GM18907 (cell line): ENCODE measurements around the gene ZMYND8.

Experiments used
- ATAC-seq: cut with Tn5 transposase; IDR thresholded peaks from one replicate; pipeline ENCODE4 v1.9.1; 2021; ENCODE audit warnings: mild to moderate bottlenecking, moderate library complexity; ENCODE audit not compliant: unreplicated experiment

ZMYND8 gene

DNA sequence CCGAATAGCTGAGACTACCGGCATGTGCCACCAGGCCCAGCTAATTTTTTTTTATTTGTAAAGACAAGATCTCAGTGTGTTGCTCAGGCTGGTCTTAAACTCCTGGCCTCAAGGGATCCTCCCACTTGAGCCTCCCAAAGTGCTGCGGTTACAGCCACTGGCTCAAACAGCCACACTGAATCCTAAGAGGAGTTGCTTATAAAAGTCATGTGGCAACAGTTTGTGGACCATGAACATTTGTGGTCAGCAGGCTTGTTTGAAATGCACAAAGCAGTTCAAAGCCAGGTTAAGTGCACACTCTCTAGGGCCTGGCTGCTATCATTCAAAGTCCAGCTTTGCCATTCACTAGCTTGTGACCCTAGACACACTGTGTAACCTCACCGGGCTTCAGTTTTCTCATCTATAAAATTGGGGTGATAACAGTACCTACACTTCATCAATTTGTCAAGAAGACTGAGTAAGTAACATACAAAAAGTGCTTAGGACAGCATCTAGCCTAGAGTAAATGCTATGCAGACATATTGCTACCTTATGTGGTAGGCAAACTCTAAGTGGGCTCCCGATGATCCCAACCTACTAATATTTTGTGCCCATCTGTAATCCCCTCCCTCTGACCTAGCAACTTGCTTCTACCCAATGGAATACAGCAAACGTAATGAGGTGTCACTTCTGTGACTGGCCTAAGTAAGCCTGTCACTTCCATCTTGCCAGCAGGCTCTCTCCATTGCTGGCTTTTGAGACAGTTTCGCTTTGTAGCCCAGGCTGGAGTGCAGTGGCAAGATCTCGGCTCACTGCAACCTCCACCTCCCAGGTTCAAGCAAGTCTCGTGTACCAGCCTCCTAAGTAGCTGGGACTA, 122.9 kb downstream of the ZMYND8 start:
- ATAC-seq, result no peak

DNA sequence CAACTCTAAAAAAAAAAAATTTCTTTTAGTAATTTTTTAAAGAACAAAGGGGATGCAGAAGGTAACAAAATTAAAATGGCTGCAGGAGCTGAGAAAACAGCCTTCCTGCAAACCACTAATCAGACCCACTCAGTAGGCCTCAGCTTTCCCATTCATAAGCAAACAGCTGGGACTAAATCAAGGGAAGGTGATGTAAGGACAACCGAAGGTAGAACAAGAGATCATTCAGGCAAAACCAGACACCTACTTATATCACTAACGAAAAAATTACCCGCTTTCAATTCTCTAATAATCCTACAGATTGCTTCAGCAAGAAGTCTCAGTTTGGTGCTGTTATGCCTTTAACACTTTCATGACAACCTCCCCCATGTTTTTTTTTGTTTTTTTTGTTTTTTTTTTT, 124.0 kb downstream of the ZMYND8 start:
- no peak for ATAC-seq

DNA sequence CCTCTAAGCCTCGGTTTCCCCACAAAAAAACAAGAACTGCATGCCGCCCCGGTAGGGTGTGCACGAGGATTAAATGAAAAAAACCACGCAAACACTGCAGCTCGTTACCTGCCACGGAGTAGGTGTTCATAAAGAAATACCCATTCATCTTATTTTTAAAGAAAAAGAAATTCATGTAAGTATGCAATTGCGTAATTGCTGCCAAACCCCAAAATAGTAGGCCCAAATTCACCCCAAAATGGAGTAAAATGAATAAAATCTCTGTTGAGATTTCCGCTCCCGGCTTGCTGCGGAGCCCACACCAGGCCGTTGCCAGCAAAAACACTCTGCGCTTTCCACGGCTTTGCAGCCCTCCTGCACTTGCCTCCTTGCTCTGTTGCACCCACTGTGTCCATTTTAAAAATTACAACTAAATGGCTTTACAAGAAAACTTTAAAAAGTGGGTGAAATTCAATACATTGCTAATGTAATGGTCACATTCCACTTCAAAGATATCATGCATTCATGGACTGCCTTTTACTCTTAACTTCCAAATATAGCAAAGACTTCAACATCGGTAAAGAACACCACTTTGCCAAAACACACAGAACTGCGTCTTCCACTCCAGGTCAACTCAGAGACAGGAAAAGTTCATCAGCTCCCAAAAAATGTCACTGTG, 125.0 kb downstream of the ZMYND8 start:
- ATAC-seq, result no peak

DNA sequence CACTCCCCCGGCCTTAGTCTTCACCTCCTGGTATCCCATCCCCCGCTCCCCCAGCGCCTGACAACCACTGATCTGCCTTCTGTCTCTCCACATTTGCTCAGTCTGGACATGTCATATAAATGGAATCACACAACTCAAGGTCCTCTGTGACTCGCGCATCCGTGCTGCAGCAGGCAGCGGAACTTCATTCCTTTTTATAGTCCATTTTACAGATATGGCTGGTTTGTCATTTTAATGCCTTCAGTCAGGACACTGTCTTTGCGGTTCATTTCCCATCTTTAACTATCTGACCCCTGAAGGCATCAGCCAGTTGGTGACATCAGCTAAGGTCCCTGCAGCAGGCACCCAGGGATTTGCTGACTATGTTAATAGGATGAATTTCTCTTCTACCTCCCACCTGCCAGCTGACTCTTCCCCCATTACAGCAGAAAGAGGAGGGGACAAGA, 125.7 kb downstream of the ZMYND8 start:
- no peak for ATAC-seq

DNA sequence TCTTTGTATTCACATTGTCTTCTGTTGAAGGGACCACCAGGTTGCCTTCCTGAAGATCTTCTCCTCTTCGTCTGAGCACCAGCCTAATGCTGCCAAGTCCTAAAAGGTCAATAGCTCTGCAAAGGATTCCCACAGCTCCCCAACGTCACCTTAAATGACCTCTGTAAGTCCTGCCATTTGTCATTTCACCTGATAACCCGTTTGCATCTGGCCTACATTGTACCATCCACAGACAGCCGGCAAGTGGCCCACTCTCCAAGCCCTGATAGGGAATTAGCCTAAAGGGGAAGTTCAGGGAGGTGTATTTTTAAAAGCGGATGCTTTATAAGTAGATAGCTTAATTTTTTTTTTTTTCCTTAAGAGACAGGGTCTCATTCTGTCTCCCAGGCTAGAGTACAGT, 127.8 kb downstream of the ZMYND8 start:
- no peak for ATAC-seq

DNA sequence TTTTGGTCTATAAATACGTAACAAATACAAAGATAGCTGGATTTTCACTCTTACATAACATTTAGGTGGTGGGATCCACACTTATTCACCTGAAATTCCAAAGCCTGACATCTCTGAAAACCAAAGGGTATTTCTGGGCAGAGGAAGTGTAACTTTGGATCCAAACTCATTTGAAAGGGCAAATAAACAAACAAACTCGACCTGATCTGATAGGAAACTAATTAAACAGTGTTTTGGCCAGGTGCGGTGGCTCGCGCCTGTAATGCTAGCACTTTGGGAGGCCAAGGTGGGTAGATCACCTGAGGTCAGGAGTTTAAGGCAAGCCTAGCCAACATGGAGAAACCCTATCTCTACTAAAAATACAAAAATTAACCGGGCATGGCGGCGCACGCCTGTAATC, 128.9 kb downstream of the ZMYND8 start:
- ATAC-seq, result no peak

DNA sequence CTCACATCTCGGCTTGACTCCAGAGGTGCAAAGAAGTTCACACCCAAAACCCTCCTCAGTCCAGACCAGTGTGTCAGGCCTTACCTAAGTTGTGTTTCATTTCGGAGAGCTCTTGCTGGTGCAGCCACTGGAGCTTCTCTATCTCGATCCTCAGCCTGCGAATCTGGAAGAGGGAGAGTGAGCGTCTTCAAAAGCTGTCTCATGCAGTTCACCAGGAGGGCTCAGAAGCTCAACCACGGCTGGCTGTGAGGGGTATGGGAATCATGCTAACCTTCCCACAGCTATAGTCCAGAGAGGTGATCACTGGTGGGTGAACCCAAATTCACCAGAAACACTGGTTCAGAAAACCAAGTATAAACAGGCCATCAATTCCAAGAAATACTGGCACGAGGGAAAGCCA, 129.4 kb downstream of the ZMYND8 start:
- ATAC-seq, result no peak

DNA sequence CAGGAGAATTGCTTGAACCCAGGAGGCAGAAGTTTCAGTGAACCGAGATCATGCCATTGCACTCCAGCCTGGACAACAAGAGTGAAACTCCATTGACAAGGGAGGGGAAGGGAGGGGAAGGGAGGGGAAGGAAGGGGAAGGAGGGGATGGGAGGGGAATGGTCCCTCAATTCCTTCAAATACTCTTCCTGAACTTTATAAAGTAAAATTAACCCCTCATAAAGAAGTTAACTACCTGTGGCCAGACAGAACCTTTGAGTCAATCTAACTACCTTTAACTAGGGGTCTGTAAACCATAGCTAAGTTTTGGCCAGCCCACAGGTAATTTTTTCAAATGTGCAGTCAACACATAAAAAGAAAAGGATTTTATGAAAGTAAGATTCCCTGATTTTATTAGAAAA, 131.0 kb downstream of the ZMYND8 start:
- ATAC-seq, result no peak

DNA sequence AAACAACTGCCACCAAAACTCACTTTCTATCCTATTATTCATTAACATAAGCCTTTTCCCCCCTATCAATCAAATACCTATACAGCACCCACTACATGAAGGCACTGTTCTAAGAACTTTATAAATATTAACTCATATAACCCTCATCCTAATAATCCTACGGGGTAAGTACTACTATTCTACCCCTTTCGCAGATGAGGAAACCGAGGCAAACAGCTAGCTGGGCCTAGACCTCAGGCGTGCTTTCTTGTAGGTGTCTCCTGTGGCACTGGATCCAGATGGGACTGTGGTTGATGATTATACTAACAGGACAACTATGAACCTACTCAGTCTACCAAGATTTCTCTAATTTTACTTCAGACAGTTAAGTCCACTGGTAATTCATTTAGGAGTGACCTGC, 131.6 kb downstream of the ZMYND8 start:
- no peak for ATAC-seq

DNA sequence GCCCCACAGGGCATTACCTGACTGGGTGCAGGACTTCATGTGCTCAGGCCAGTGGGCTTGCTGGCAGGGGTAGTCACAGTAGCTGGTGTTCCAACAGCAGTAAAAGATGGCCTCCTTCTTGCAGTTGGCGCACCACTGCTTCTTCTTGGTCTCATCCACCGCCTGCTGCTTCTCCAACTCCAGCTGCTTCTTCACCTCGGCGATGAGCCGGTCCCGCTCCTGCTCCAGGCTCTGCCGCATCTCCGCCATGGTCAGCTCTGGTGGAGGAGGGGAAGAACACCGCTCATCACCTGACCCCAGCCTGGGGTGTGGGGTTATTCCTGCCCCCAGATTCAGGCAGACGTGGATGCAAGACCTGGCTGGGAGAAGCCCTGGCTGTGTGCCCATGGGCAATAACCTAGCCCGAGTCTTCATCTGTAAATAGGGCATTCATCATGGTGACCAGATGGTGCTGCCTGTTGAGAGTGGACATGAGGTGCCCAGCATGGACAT, 132.2 kb downstream of the ZMYND8 start:
- ATAC-seq, result no peak

DNA sequence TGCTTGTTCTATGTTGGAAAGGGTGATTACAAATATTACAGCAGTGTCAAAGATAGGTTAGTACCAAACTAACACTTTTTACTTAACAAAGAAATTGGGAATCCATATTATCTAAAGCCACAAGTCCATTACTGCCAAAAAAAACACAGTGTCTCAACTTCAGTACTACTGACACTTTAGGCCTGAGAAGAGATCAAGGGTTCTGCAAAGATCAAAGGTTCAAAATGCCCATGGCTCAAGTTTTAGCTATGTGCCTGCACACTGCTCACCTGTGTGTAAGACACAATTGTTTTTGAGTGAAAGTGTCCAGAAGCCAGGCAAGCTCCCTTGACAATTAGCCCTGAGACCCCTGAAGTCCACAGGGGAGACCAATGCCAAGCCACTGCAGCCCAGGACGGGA, 132.6 kb downstream of the ZMYND8 start:
- ATAC-seq, result no peak

DNA sequence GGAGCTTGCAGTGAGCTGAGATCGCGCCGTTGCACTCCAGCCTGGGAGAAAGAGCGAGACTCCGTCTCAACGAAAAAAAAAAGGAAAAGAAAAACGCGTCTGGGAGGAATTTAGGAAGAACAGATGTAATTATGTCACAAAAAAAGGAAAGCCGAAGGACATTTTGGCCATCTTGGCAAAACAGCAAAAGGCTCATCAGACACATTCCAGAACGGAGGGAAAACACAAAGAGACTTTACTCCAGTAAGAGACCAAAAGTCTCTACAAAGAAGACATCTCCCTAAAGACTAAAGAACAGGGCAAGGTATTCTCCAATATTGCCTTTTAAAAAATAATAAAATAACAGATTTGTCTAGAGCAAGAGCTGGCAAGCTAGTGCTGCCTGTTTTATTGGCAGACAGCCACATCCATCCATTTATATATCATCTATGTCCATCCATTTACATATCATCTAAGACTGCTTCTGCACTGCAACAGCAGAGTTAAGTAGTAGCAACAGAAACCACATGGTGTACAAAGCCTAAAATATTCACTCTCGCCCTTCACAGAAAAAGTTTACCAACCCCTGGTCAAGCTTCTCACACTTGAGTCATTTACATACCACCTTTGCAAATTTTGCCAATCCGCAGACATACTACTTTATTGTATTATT, 133.9 kb downstream of the ZMYND8 start:
- ATAC-seq, result no peak

DNA sequence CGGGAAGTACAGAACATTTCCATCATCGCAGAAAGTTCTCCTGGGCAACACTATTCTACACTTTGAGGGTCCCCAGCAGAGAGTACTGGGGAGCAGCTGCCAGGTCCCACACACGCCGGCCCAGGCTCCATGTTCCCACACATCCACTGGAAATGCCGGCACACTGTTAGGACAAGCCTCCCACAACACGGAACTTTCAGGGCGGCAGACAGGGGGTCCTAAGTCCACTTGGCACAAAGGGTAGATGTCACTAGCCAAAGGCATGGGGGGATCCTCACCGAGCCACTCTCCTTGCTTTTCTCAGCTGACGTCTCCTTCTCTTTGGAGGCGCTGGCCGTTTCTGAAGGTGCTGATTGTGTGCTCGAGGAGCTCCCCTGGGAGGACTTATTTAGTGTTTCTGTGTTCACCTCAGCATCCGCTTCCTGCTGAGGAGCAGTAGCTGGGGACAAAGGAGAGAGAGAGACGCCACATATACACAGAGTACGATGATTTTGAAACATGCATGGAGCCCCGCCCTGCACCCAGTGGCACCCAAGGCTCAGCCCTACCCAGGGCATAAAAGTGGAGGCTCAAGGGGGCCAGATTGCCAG, 135.4 kb downstream of the ZMYND8 start:
- no peak for ATAC-seq

DNA sequence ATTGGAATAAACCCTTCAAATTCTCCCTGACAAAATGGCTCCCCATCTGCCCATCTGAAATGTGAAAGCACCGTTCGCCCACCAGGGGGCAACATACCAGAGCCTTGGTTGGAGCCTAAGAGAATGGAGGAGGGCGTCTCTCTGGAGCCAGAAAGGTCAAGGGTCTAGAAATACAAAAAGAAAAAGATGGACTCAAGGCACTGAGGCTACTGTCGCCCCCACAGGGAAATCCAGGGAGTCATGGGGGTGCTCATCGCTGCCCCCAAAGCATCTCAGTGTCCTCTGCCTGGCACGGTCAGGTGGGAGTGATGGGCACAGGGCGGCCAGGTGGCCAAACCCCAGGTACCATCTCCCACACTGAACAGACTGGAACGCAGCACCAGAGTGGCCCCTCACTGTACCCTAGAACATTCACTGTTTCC, 136.3 kb downstream of the ZMYND8 start:
- ATAC-seq, result no peak

DNA sequence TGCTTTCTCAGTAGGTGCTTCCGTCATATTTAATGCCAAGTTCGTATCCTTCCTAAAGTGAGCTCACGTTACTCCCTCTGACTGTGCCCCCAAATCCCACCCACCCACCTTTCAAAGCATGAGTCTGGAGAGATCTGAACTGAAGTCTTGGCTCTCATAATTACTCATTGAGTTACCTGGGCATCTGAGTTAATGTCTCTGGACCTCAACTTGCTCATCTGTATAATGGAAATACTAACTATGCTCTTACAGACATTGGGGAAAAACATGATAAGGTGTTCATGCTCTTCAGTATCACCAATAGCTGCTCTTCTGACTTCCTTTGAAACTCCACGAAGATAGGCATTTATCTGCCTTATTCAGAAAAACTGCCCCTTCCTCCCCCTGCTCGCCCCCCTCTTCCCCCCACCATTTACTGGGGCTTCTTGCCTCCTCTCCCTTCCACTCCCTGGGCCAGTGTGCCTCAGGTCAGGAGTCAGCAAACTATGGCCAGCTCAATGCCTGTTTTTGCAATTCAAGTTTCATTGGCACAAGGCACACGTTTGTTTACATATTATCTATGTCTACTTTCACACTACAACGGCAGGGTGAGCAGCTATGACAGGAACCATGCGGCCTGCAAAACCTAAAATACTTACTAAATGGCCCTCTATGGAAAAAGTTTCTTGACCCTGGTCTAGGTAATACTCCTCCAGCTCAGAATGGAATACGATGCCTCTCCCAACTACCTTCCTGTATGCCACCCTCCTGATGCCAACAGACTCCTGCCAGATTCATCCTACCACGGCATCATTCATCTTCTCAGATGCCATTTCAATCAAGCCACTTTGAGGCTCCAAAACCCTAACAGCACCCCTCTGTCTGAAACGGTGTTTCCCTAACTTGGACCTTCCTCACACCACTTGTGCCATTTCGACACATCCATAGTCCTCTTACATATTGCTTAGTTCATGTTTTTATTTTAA, 138.7 kb downstream of the ZMYND8 start:
- no peak for ATAC-seq

DNA sequence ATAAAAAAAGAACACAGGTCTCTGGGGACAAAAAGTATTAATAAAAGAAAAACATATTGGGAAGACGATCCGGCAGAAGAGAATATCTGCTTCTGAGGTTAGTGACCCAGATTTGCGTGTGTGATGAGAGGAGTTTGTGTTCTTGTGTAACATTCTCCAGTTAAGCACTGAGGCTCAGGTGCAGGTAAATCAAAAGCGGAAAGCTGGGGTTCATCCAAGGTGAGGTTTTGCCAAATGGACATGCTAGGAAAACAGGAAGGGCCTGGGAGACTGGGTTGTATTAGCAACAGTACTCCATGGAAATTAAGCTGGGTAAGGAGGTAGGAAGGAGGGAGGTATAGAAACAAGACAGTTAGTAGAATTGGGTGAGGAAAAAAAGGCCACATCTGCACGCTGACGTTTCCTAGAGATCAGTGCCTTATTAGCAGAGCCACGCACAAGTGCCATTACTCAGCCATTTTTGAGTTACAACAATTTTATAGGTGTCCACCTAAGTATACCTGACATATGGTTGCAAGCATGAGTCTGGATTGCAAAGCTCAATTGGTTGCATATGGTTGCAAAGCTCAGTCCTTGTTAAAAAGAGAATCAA, 139.6 kb downstream of the ZMYND8 start:
- ATAC-seq, result no peak

DNA sequence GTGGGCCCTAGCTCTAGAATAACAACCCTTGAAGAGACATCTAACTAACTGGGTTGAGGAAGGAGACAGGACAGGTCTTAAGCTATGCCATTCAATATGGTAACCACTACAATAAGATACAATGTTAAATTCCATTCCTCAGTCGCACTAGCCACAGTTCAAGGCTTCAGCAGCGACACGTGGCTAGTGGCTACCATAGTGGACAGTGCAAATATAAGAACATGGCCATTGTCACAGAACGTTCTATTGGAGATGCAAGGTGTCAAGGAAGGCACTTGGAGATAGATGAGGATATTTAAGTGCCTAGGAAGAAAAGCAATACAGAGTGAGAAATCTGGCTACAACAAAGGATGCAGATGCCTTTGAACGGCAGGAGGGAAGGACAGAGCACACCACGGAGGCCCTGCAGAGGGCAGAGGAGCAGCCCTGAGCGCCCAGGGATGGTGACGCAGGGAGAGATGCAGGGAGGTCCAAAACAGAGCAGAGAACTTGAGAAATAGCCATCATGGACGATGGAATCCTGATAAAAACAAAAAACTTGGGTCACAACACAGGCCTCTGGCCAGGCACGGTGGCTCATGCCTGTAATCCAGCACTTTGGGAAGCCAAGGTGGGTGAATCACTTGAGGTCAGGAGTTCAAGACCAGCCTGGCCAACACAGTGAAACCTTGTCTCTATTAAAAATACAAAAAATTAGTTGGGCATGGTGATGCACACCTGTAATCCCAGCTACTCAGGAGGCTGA, 140.7 kb downstream of the ZMYND8 start:
- no peak for ATAC-seq

DNA sequence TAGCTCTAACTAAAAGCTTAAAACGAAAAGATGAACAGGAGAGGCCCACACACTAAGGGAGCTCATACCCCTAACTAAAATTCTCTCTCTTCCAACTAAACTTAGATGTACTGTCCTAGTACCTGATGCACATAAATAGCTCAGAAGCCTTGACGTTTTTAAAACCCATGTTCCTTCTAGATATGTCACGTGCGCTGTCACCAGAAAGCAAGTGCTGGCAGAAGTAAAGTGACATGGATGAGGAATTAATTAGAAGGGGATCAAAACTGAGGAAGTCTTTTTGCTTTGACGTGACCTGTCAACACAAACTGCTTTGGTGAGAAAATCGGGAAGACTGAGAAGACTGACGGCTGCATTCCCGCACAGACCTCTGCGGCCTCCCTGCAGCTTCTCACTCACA, 142.5 kb downstream of the ZMYND8 start:
- ATAC-seq, result no peak

DNA sequence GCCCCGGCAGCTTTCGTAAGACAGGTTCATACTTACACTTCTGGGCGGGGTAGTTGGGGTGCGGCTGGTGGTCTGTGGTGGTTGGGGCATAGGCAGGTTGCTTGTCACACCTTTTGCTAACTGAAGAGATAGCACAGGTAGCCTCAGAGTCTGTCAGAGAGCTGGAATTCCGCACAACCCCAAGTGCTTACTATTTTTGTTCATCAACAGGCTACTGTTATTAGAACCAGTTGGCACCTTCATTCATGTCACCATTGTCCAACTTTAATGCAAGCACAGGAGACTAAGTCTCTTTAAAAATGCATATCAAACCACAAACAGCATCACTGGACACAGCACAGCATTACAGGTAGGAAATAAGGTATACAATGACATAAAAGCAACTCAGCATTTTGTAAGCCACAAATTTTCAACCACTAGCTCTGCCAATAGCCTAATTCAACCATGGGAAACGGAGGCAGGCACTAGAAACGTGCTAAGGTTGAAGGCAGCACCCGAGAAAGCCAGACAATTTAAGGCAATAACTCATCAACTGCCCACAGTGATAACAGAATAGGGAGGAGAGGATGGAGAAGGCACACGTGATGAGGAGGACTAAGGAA, 143.8 kb downstream of the ZMYND8 start:
- no peak for ATAC-seq
